ENCODE results near the gene HOXB2.

GRCh38 chr17:48546924-48547807, 2.3 kb upstream of the HOXB2 start:
- no peak for TF ChIP-seq POLR2A (IDR thresholded peaks at IDR 0.05)
- no peak for TF ChIP-seq EP300 (IDR thresholded peaks at IDR 0.05)
- TF ChIP-seq POLR2AphosphoS5 (IDR thresholded peaks at IDR 0.05) = no peak
- no peak for TF ChIP-seq CTCF (IDR thresholded peaks at IDR 0.05)
